Islet of Langerhans (tissue), 1 donor: Measurements from ENCODE around the gene PCDH1.

Source experiments
- FAIRE-seq: peaks from one replicate; lab custom pipeline; 2011; peaks lifted over from hg19 to GRCh38; lab: Jason Lieb, UNC

Gene PCDH1

DNA sequence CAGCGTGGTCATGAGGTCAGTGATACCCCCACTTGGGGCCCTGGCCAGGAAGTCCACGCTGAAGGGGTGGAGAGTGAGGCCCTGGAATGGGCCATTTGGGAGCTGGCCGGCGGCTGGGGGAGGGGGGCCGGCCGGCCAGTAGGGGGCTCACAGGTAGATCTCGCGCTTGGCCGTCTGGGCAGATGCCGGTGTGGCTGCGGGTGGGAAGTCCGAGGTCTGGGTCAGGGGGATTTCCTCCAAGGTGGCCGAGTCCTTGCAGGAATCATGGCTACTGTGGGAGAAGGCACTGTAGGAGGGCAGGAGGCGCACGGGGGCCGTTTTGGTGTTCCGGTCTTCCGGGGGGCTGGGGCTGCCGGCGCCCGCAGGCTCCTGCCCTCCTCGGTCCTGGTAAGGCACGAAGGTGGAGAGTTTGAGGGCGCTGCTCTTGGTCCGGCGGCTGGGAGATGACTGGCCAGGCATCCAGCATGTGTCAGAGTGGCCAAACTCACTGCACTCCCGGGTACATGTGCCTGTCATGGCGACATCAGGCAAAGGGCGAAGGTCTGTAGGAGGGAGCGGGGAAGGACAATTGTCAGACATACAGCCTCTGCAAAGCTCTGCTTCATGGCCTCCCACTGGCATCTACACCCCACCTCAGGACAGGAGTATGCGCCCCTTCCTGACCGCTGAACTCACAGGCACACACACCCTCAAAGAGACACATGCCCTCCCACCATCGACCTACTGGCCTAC, 24.1 kb downstream of the PCDH1 start:
- no peak for FAIRE-seq

- no peak for FAIRE-seq
Observed at GRCh38 chr5:141852448-141852847, 25.8 kb downstream of the PCDH1 start.

DNA sequence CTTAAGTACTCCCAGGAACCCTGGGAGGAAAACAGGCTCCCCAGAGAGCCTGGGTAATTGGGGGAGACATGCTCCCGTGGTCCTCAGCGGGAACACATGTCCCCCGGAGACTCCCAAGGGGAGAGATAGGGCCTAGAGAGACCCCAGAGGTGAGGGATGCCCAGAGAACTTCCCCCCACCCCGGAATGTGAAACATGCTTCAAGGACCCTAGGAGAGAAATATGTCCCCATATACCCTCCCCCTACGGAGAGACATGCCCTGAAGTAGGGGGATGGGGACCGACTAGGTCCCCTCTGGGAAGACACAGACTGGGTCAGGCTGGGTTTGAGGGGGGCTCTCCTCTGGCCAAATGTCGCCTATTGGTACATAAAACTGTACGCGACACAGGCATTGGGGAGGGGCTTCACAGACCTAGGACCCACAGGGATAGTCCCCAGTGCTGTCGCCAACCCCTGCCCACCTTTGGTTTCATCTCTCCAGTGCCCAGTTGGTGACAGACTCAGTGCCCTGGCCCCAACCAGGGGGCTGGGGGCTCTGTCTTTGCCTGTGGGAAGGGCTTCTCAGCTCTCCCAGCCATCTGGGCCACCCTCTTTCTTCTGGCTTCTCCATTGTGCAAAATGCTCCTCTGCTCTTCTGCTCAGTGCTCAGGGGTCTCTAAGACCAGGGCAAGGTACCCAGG, 26.9 kb downstream of the PCDH1 start:
- FAIRE-seq: no peak

DNA sequence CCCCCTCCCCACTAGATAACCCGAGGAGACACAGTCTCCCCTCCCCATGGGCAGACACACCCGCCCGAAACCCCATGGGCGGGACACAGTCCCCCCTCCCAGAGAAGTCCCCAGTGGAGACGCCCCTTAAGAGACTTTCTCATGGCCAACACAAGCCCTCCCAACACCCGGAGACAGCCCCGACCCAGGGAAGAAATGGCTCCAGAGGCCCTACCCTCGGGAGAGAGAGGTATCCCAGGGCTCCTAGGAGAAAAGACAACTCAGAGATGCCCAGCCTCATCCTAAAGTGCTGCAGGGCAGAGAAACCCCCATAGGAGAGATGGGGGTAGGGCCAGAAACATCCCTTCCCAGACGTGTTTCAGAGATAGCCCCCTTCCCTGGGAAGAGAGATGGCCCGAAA, 27.4 kb downstream of the PCDH1 start:
- FAIRE-seq: no peak

- FAIRE-seq: no peak
Observed at GRCh38 chr5:141850244-141850768, 27.9 kb downstream of the PCDH1 start.

GRCh38 chr5:141849415-141850243, 28.6 kb downstream of the PCDH1 start:
- no peak for FAIRE-seq

DNA sequence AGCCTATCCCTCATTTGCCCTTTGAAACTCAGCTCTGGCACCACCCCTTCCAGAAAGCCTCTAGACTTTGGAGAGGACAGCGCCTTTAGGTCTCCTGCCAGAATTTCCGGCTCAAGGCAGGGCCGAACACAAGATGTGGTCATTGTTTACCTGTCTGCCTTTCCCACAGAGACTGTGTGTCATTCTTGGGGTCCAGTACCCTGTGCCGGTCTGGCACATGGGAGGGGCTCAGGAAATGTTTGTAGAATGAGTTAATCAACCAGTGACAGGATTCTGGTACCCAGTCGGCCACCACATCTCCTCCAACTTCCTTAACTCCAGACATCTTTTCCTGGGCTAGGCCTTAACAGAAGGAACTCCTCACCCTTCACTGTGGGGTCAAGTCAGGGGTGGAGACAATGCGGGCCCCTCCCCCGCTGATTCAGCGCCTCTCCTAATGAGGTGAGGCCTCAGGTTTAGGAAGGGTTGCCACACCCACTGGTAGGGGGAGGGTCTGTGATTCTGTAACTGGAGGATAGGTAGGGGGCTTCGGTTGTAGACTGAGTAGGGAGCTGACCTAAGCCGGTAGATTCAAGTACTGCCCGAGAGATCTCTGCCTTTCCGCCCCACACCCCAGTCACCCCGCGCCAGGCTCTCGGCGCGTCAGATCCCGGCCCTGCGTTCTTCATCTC, 29.3 kb downstream of the PCDH1 start:
- no peak for FAIRE-seq

DNA sequence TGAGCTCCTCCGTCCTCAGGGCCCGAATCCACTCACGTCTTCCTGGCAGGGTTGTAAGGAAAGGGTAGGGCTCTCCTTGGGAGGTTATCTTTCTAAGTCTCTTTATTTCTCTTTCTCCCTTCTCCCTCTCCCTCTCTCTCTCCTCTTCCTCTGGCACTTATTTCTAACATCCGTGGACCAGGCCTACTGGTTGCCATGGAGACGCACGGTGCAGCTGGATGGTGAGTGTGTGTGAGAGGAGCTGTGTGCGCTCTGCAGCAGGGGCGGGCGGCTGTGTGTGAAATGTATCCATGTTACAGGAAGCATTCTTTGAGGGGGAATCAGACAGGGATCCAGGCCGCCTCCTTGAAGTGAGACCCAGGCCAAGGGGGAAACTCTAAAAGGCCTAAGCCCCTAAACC, 32.2 kb downstream of the PCDH1 start:
- FAIRE-seq: no peak

GRCh38 chr5:141845371-141845851, 32.8 kb downstream of the PCDH1 start:
- FAIRE-seq: no peak

- FAIRE-seq: no peak
Observed at GRCh38 chr5:141844414-141845097, 33.7 kb downstream of the PCDH1 start.

DNA sequence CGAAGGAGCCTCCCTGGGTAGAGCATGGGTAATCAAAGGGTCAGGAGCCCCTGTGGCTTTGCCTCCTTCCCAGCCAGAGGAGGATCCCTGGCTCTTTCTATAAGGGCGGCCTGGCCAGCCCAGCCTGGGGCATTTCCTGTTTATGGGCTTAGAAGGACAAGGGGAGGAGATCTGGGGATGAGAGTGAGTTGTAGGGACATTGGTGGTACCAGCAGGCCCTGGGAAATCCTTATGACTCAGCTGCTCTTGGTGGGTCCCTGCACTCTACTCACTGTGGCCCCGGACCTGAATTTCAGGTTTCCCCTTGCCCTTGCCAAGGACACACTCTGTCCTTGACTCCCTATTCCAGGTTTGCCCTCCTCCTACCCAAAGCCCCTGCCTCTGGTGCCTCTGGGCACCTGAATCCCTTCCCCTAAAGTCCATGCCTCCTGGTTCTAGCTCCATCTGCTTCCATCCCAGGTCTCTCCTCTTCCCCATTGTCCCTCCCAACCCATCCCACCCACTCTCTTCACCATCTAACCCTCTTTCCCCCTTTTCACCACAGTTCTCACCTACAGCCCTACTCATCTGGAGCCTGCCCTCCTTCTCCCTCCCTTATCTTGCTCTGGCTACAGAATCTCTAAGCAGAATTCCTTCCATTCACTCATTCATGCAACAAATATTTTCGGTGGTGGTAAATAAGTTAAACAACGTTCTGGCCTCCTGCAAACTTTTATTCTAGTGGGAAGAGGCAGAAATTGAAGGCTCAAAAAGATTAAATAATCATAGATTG, 34.9 kb downstream of the PCDH1 start:
- FAIRE-seq: no peak

DNA sequence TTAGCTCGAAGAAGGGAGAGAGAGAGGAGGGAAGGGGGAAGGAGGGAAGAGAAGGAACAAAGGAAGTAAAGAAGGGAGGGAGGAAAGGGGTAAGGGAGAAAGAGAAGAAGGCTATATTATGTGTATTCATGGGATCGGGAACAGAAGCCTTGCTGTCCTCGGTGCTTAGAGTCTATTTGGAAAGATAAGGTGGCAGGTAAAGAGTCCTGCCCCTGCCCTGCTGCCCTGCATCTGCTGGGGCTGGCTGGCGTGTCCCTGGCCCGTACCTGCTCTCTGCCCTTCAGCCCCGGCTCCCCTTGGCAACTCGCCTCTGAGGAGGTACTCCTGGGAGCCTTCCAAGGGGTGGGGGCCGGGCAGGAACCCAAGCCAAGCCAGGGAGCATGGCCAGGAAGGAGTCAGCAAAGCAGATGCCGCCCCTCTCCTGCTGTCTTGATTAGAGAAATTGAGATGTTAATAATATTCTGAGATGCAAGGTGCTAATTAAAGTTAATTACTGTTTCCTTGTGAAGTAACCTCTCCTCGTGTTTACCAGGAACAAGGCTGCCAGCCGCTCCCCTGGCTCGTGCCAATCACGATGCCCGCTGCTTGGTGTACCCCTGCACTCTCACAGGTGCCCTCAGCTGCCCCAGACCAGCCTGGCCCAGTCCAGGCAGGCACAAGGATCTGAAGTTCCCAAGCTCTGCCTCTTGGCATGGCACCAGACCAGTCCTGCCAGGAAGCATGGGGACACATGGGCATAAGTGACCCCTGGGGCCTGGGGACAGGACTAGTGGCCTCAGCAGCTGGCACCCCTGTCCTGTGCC, 36.6 kb downstream of the PCDH1 start:
- FAIRE-seq: no peak

DNA sequence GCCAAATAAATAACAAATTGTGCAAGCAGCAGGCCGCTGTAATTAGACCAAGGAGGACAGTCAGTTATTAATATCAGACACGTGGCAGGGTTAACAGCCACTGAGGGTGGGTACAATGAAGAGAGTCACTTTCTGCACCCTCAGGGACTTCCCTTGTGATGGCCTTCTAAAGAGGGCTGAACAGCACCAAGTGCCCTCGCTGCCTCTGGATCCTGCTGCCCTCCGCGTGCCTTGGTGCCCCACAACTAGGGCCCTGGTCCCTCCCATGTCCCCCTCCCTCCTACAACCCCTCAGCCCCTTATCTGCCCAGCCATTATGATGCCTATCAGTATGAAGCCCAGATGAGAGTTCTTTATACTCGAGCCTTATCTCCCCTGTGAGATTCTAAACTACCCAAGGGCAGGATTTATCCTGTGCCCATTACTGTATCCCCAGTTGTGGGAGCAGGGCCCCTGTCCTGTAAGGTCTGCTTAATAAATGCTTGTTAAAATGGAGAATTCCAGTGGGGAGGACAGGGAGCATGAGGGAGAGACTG, 37.3 kb downstream of the PCDH1 start:
- no peak for FAIRE-seq

DNA sequence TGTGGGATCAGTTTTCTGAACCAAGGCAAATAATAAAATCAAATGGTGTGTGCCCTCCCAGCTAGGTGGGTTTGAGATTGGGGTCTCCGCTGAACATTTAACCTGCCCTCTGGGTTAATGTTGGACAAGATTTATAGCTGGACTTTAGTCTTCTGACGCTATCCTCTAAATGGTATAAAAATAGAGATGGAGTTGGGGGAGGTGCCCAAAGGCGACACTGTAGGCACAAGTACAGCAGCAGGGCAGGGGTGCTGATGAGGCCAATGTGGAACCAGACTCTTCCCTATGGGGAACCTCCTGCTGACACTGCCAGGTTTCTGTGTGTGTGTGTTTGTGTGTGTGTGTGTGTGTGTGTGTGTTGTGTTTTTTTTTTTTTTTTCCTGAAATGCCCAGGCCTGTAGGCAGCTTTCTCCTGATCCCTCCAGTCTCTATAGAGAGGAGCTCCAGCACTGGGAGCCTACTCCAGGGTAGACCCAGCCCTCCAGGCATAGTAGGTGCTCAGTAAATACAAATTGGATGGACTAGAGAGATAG, 37.9 kb downstream of the PCDH1 start:
- no peak for FAIRE-seq

DNA sequence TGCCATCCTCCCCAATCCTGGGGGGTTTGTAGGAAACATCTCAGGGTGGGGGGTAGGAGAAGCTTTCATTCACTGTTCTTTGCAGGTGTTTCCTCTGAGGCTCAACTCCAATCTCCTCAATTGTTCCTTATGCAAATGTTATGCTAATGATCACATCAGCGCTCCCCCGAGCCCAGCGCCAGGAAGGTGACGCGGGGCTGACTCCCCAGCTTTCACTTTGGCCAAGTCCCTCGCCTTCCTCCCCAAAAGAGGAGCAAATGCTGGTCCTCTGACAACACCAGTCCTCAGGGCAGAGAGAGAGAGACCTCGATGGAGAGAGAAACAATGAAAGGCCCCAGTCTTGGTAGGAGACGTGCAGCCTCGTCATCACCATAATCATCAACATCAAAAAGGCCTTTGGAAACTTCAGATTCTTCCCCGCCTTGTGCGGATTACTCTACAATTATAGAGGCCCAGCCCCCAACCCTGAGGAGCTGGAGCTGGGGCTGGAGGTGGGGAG, 39.1 kb downstream of the PCDH1 start:
- no peak for FAIRE-seq

GRCh38 chr5:141838326-141839014, 39.7 kb downstream of the PCDH1 start:
- FAIRE-seq: no peak

GRCh38 chr5:141835928-141836670, 42.1 kb downstream of the PCDH1 start:
- FAIRE-seq: no peak

DNA sequence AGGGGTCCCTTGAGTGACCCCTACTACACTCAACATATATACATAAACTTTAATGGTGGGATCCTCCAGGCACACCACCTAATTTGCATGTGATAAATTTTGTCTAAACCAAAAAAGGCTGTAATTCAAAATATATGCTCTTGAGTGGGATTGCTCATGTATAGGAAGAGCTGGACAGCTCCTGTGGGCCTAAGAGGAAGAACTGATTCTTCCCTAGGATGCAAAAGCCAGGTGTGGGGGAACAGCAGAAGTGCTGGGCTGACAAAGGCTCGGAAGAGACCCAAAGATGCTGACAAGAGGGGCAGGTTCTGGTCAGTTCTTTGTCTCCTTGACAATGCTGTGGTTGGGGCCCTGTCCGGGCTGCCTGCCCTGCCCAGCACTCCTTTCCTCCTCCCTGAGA, 43.9 kb downstream of the PCDH1 start:
- no peak for FAIRE-seq
